Mammary epithelial cell (primary cell): ENCODE data around the gene EMILIN3.

Experiments used
- EZH2 ChIP-seq: IDR thresholded peaks from 2 replicates; pipeline ENCODE4 v1.6.1; 2012; ENCODE audit warnings: low read length, inconsistent platforms, borderline replicate concordance
- TF ChIP-seq, protein P1 (sequence below), 2 donors: IDR thresholded peaks in 1 of 2; conservative IDR thresholded peaks in 1 of 2; 2 replicates each; pipeline ENCODE4 v1.5.1; 2011 to 2012; ENCODE audit warnings: inconsistent platforms in 2 of 2, low read length in 2 of 2, mild to moderate bottlenecking in 2 of 2, control low read depth in 1 of 2, low read depth in 1 of 2; ENCODE audit not compliant: insufficient read depth in 1 of 2; ENCODE audit errors: extremely low read depth in 1 of 2

GRCh38 chr20:41370176-41370575, 3.6 kb upstream of the EMILIN3 start:
- TF ChIP-seq, protein P1, sequence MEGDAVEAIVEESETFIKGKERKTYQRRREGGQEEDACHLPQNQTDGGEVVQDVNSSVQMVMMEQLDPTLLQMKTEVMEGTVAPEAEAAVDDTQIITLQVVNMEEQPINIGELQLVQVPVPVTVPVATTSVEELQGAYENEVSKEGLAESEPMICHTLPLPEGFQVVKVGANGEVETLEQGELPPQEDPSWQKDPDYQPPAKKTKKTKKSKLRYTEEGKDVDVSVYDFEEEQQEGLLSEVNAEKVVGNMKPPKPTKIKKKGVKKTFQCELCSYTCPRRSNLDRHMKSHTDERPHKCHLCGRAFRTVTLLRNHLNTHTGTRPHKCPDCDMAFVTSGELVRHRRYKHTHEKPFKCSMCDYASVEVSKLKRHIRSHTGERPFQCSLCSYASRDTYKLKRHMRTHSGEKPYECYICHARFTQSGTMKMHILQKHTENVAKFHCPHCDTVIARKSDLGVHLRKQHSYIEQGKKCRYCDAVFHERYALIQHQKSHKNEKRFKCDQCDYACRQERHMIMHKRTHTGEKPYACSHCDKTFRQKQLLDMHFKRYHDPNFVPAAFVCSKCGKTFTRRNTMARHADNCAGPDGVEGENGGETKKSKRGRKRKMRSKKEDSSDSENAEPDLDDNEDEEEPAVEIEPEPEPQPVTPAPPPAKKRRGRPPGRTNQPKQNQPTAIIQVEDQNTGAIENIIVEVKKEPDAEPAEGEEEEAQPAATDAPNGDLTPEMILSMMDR (conservative IDR thresholded peaks at IDR 0.05 in 1 of 2, IDR thresholded peaks at IDR 0.05 in 1 of 2; ENCODE audit: extremely low read depth in 1 of 2, insufficient read depth in 1 of 2, low read depth in 1 of 2, low read length in 2 of 2) = no peak
- no peak for TF ChIP-seq EZH2
